ENCODE results near the gene TDP2. TPM values are rescaled to one million over a fixed set of nuclear protein-coding genes. Genes with fewer than 3 reads are reported as not detected.
"Not testable (repeated sequence)": the region's sequence is repeated elsewhere in the genome, so short reads cannot be mapped to it uniquely, and the experiment has no call there.

Gene TDP2
- total RNA-seq, 4 donors from 2014 or later = 32.4 to 40.2 (median 36.3) TPM

DNA sequence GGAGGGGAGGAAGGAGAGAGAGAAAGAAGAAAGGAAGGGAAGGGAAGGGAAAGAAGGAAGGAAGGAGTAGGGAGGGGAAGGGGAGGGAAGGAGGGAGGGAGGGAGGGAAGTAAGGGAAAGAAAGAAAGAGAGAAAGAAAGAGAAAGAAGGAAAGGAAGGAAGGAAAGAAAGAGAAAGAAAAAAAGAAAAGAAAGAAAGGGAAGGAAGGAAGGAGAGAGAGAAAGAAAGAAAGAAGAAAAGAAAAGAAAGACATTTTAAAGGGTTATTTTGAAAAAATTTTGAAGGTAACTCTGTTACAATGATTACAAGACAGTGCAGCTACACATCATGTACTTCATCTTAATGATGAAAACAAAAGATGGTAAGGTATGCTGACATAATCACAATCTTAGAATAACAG lies 24.6 kb downstream of the TDP2 start:
- no peak overlapping the region for H3K27ac ChIP-seq
- H3K36me3 ChIP-seq = no peaks in the 10 kb centered on the region
- H3K4me1 ChIP-seq = peaks cover 0 to 6% of the 10 kb centered on the region in 2 donors
- H3K9me3 ChIP-seq = no peaks in the 10 kb centered on the region
- H3K4me3 ChIP-seq = no peak overlapping the region
- no peak for TF ChIP-seq POLR2A (IDR thresholded peaks at IDR 0.05)
- TF ChIP-seq, protein P1, sequence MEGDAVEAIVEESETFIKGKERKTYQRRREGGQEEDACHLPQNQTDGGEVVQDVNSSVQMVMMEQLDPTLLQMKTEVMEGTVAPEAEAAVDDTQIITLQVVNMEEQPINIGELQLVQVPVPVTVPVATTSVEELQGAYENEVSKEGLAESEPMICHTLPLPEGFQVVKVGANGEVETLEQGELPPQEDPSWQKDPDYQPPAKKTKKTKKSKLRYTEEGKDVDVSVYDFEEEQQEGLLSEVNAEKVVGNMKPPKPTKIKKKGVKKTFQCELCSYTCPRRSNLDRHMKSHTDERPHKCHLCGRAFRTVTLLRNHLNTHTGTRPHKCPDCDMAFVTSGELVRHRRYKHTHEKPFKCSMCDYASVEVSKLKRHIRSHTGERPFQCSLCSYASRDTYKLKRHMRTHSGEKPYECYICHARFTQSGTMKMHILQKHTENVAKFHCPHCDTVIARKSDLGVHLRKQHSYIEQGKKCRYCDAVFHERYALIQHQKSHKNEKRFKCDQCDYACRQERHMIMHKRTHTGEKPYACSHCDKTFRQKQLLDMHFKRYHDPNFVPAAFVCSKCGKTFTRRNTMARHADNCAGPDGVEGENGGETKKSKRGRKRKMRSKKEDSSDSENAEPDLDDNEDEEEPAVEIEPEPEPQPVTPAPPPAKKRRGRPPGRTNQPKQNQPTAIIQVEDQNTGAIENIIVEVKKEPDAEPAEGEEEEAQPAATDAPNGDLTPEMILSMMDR (IDR thresholded peaks at IDR 0.05) = no peak
- H3K27me3 ChIP-seq = peaks cover 0 to 16% of the 10 kb centered on the region in 2 donors
- intact Hi-C loops (cut with DNase I; ENCODE audit: low total_unique reads) = no loop called here
- no peak for DNase-seq

- peaks cover 0 to 16% of the 10 kb centered on the region in 2 donors for H3K27me3 ChIP-seq
- DNase-seq; intact Hi-C loops (cut with DNase I; ENCODE audit: low total_unique reads); H3K27ac ChIP-seq; H3K4me1 ChIP-seq; H3K36me3 ChIP-seq; H3K9me3 ChIP-seq; H3K4me3 ChIP-seq: not testable (repeated sequence)
Observed at GRCh38 chr6:24640631-24641030, 26.1 kb downstream of the TDP2 start.

- Histone ChIP-seq H3K27me3 (peaks cover 0 to 16% of the 10 kb centered on the region in 2 donors), H3K36me3 (no peaks in the 10 kb centered on the region), H3K4me1 (peaks cover 0 to 4% of the 10 kb centered on the region in 2 donors), H3K4me3 (no peak overlapping the region), H3K9me3 (no peaks in the 10 kb centered on the region), H3K27ac (no peak overlapping the region)
- intact Hi-C loops (cut with DNase I; ENCODE audit: low total_unique reads) = no loop called here
- no peak for DNase-seq
- TF ChIP-seq, protein P1 (IDR thresholded peaks at IDR 0.05) = no peak
- TF ChIP-seq POLR2A (IDR thresholded peaks at IDR 0.05) = no peak
Observed at GRCh38 chr6:24640166-24640565, 26.5 kb downstream of the TDP2 start.

DNA sequence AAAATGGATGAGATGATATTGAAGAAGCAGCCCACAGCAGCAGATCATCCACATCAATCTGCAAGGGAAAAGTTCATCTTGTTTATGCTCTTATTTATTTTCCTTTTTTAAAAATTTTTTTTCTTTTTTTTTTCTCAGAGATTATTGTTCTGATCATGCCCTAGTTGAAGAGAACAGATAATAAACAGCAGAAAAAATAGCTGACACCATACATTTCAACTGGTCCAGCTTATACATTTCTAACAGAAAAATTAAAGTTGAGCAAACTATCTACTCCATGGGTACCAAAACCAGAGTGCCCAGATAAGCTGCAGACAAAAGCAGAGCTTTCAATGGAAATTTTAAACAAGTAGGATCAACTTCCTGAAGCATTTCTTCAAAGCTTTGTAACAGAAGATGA lies 30.0 kb downstream of the TDP2 start:
- Histone ChIP-seq H3K36me3 (no peaks in the 10 kb centered on the region), H3K27me3 (no peaks in the 10 kb centered on the region), H3K27ac (no peak overlapping the region), H3K4me1 (no peaks in the 10 kb centered on the region), H3K9me3 (no peaks in the 10 kb centered on the region), H3K4me3 (no peak overlapping the region)
- DNase-seq = no peak
- TF ChIP-seq POLR2A (IDR thresholded peaks at IDR 0.05) = no peak
- intact Hi-C loops (cut with DNase I; ENCODE audit: low total_unique reads) = no loop called here

DNA sequence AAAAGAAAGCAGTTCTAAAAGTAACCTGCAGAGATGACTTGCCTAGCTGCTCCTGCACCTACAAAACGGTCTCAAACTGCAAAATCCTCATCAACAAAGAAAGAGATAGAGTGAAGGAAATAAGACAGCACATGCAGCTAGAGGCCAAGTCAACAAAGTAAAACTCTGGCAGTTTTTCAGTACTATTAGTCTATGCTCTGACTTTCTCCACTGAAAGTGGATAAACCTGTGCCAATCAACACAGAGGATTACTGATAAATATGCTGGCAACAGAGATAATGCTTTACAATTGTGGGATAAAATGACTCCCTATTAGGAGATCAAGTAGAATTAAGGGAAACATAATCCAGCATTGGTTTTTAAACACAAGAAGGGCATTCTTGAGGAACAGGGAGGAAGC lies 34.1 kb downstream of the TDP2 start:
- no peaks in the 10 kb centered on the region for H3K36me3 ChIP-seq
- no peak for DNase-seq

DNA sequence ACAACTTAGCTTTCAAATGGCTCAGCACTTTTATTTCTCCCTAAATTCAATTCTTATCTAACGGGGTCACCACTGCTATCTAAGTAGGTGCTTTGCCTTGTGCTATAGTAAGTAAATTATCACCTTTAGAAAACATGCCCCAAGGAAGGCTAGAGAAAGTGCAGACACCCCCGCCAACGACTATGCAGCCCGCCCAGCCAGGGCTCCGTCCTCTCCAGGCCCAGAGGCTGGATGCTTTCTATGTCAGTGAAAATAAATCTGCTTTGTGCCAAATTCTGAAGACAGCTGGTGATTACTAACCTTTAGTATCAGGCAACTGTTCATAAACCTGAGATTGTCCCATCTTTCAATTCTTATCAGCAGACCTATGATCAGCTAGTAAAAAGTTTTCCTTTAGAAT lies 35.0 kb downstream of the TDP2 start:
- H3K27me3 ChIP-seq = no peaks in the 10 kb centered on the region
- H3K27ac ChIP-seq = no peak overlapping the region
- TF ChIP-seq, protein P1 (IDR thresholded peaks at IDR 0.05) = no peak
- TF ChIP-seq POLR2A (IDR thresholded peaks at IDR 0.05) = no peak
- DNase-seq = no peak
- H3K9me3 ChIP-seq = no peaks in the 10 kb centered on the region
- no peaks in the 10 kb centered on the region for H3K4me1 ChIP-seq
- H3K36me3 ChIP-seq = no peaks in the 10 kb centered on the region
- no peak overlapping the region for H3K4me3 ChIP-seq
- intact Hi-C loops (cut with DNase I; ENCODE audit: low total_unique reads) = no loop called here

More for the DNA sequence above, 34.1 kb downstream of the TDP2 start:
- Histone ChIP-seq H3K9me3 (no peaks in the 10 kb centered on the region), H3K4me3 (no peak overlapping the region), H3K27ac (no peak overlapping the region), H3K27me3 (no peaks in the 10 kb centered on the region), H3K4me1 (no peaks in the 10 kb centered on the region)
- intact Hi-C loops (cut with DNase I; ENCODE audit: low total_unique reads) = no loop called here
- TF ChIP-seq, protein P1 (IDR thresholded peaks at IDR 0.05) = no peak
- no peak for TF ChIP-seq POLR2A (IDR thresholded peaks at IDR 0.05)
